ENCODE results near the gene OR51Q1.

The OR51Q1 gene, protein sequence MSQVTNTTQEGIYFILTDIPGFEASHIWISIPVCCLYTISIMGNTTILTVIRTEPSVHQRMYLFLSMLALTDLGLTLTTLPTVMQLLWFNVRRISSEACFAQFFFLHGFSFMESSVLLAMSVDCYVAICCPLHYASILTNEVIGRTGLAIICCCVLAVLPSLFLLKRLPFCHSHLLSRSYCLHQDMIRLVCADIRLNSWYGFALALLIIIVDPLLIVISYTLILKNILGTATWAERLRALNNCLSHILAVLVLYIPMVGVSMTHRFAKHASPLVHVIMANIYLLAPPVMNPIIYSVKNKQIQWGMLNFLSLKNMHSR

DNA sequence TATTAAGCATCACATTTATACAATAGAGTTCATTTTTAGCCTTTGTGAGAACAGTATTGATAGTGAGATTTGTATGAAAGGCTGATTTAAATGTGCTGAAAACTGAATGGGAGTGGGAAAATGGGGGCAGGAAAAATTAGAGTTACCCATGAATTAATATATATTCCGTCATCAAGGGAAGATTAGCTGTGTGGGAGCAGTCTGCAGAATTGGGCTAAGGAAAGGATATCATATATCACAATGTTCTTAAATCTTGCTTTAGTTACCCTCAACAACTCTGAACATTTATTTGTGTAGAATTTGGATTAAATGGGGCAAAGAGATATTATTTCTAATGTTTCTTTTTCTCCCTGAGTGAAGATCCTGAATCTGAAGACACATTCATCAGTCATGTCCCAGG, at the start of gene OR51Q1:
Gene OR51Q1 (plus strand): TSS at position 301 of the 400 bp plus-strand sequence. CDS start 90 bp downstream, at position 391.
- no peak for DNase-seq

DNA sequence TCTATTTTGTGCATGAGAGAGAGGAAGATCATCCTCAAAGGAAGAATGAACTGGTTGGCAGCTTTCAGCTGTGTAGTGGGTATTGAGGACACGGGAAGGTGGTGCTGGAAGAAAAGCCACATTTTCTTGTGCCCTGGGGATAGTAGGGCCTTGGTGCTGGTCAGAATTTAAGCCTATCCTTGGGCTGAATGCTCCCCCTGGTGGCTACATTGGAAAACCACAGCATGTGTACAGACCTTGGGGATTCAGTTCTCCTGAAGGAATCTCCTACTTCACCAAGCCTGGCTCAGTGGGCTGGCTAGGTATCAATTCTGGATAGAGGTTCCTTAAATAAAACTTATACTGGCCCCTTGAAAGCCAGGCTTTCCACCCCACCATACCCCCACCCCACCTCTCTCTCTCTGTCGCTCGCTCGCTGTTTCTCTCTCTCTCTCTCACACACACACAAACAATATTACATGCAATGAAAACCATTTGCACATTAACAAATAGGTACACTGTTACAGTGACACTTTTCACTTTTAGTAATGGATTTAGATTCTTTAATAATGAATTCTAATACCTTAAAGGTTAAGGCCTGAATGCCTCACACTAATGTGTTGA, 41.1 kb upstream of the OR51Q1 start:
- no peak for DNase-seq

DNA sequence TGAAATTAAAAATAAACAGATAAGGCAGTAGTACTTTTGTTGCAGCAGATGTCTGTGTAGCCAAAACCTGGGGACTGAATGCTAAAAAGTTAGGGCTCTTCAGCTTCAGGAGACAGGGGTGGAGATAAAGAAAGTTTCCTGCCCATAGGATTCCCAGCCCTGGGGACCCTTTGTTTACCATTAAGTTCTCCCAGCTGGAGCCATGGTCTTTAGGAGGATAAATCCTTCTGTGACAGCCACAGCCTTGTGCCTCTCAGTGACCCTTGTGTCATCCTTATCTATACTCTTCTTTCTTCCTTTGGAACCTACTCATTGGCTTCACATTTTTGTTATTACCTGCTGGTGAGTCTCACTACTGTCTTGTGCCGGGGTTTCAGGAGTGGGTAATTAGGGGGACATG, 38.3 kb upstream of the OR51Q1 start, which contains the start of gene OR51M1:
Gene OR51M1 (plus strand): TSS at position 237 of the 400 bp plus-strand sequence. CDS start 5,587 bp downstream, outside the sequence.
- DNase-seq, result no peak

DNA sequence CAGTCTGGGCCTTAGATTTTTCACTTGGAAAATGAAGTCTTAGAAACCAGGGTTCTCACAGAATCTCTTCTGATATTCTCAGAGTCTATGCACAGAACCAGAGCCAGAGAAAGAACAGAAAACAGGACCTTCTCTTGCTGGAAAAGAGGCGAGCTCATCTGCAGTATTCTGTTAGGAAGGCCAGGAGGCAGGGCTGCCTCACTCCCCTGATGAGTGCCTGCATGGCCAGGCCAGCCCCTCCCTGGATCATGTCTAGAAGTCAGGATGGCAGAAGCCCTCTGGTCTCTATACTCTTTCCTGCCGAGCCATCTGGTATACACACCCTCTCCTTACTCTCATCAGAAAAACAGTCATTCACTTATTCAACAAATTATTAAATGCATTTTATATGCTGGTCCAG, 37.6 kb upstream of the OR51Q1 start:
- no peak for DNase-seq

GRCh38 chr11:5390210-5390609, 31.7 kb upstream of the OR51Q1 start:
- DNase-seq, result no peak

- no peak for DNase-seq
Observed at GRCh38 chr11:5394091-5394490, 27.8 kb upstream of the OR51Q1 start.

DNA sequence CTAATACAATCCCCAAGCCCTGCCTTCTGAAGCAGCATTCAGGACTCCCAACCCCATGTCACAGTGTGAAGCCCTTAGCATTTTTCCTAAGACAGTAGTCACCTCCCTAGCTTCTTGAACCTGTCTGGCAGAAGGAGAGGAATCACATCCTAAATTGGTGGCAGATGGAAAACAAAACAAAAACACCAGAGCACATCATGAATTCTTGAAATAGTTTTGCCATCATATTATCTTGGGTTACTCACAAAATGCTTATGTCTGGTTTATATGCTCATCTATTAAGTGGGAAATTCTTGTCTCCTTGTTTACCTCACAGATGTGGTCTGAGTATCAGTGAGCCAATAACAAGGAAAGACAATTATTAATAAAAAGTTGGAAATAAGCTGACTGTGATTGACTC, 23.0 kb upstream of the OR51Q1 start:
- no peak for DNase-seq

- DNase-seq, result no peak
Observed at GRCh38 chr11:5405173-5405572, 16.7 kb upstream of the OR51Q1 start.

GRCh38 chr11:5420993-5421392, 918 bp upstream of the OR51Q1 start:
- DNase-seq, result no peak

GRCh38 chr11:5423131-5423530, 1.2 kb downstream of the OR51Q1 start:
- no peak for DNase-seq

DNA sequence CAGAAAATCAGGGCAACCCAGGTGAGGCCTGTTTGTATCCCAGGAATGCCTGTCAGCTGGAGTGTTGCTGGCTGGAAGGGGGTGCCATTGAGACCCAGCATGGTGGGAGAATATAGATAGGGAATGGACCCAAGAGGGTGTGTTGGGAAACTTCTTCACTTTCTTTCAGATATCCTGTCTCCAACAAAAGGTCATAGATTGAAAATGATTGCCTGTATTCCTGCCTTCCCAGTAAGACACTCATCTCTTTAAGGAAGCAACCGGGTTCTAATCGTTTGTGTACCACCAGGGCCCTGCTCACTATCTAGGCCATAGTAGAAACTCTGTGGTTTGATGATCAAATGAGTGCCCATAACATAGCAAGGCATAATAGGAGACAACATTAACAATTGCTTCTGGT, 19.5 kb downstream of the OR51Q1 start, which contains the start of gene OR51I1:
Gene OR51I1 (minus strand): TSS at position 101 of the 400 bp plus-strand sequence. CDS start 0 bp downstream, at position 101.
- DNase-seq, result no peak

DNA sequence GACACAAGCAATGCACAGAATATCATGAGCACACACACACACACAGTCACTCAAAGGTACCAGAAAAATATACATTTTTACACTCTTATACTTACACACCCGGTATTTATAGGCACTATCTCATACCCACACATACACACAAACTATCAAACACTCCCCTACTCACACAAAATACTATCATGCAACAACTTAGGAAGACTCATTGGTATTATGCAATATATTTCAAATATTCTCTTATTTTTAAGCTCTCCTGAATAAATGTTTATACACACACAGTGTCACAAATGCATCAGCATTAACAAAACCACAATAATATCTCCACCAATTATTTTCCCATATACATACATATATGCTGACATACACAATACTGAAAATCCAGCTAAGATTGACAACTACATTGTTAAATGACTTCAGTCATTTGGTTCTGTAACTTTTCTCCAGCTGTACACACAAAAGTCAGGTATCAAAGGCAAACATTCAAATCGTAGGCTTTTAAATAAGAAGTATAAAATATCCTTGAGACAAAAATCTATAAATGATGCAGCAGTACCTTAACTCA, 22.0 kb downstream of the OR51Q1 start:
- no peak for DNase-seq

- no peak for DNase-seq
Observed at GRCh38 chr11:5449023-5449422, 27.1 kb downstream of the OR51Q1 start, which contains the start of gene OR51I2. Gene OR51I2 (plus strand): TSS chr11:5449323. CDS start chr11:5453489, 4,166 bp downstream.

DNA sequence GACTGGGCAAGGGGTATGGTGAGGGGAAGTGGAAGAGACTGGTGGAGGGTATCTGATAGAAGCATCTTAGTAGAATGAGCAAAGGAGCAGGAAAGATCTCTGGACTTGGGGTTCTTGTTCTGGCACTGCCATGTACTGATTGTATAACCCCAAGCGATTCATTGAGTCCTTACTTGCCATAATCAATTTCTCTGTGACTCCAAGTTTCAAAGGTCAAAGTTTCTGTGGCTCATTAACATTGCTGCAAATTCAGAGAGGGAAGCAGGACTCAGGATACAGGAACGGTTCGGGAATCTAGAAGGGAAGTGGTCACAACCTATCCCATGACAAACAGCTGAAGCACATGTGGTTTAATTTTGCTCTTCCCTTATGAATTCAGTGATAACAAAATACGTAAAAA, 27.5 kb downstream of the OR51Q1 start:
- no peak for DNase-seq

GRCh38 chr11:5460983-5461621, 39.2 kb downstream of the OR51Q1 start:
- no peak for DNase-seq

DNA sequence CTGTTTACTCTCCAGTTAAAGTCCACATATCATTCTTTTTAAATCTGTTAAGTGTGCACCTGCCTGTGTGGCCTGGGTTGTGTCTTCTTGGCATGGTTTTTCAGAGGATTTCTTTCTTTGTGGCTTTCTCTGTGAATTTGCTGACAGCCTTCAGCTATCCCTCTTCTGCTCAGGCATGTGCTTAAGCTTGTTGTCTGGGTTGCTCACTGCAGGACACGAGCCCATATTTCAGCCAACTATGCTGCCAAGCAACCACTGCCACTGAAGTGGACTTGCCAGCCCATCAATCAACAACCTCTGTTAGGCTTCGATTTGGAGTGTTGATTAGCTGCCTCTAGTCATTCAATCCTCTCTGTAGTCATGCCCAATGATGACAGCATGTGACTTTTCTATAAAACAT, 45.6 kb downstream of the OR51Q1 start:
- DNase-seq, result no peak
